Hematopoietic multipotent progenitor cell treated with erythropoietin and hydrocortisone succinate and interleukin-3 and kit ligand, for 4 days (in vitro differentiated cells): ENCODE data around the gene PAIP2.
"Not testable (repeated sequence)": the region's sequence is repeated elsewhere in the genome, so short reads cannot be mapped to it uniquely, and the experiment has no call there.

ENCODE experiments used
- DNase-seq: peaks from one replicate; pipeline ENCODE4 v3.0.0-alpha.2; 2015

Gene PAIP2

DNA sequence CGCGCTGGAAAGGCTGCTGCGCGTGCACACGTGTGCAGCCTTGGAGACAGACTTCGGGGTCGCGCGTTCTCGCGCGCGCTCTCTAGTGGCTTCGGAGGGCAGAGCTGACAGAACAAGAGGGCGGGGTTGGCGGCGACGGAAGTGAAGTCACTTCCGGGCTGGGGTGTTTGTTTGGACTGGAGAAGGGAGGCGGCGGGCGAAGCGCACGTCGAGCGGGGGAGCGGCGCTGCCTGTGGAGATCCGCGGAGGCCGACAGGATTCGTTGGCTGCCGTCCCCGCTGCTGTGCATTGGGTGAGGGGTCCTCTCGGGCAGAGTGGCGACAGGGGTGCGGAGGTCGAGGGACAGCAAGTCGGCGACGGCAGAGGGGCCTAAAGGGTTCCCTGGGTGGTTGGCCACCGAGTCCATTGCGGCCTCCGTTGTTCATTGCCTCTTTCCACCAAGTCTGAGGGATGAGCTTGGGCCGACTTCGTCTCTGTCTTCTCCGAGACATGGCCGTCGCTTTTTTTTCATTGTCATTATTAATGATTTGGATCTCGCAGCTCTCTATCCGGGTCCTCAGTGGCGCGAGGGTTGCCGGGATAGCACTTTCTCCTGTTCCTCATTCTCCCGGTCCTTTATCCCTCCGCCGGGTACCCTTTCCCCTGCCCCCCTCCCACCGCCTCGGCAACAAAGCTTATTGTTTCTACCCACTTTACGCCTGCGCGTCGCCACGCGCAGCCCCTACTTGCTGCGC is at the start of gene PAIP2:
TSS of gene PAIP2 (plus strand) at position 166 of the 734 bp plus-strand sequence. CDS start 21,931 bp downstream, outside the sequence.
- DNase-seq, result peak; percentile 99

- DNase-seq, result no peak
Observed at GRCh38 chr5:139293202-139293506, 48.5 kb upstream of the PAIP2 start.

- DNase-seq, result peak; percentile 98
Observed at GRCh38 chr5:139293507-139294373, 47.9 kb upstream of the PAIP2 start, which contains the start of gene MATR3. MATR3 (plus strand) TSS chr5:139293740; CDS start chr5:139307416, 13,676 bp downstream.

- peak; percentile 91 for DNase-seq
Observed at GRCh38 chr5:139294374-139295165, 47.1 kb upstream of the PAIP2 start.

GRCh38 chr5:139295346-139296057 is 46.2 kb upstream of the PAIP2 start:
- peak; percentile 38 for DNase-seq

GRCh38 chr5:139296198-139296597 is 45.5 kb upstream of the PAIP2 start:
- no peak for DNase-seq

- no peak for DNase-seq
Observed at GRCh38 chr5:139296862-139297326, 44.8 kb upstream of the PAIP2 start.

GRCh38 chr5:139297439-139298133 is 44.1 kb upstream of the PAIP2 start:
- no peak for DNase-seq

DNA sequence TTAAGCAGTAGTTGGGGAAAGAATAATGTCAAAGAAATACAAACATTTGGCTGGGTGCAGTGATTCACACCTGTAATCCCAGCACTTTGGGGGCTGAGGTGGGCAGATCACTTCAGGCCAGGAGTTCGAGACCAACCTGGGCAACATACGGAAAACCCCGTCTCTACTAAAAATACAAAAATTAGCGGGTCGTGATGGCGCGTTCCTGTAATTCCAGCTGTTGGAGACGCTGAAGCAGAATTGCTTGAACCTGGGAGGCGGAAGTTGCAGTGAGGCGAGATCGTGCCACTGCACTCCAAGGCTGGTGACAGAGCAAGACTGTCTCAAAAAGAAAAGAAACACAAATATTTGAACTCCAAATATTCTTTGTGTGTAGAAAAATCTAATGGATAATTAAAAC is 43.4 kb upstream of the PAIP2 start:
- no peak for DNase-seq

DNA sequence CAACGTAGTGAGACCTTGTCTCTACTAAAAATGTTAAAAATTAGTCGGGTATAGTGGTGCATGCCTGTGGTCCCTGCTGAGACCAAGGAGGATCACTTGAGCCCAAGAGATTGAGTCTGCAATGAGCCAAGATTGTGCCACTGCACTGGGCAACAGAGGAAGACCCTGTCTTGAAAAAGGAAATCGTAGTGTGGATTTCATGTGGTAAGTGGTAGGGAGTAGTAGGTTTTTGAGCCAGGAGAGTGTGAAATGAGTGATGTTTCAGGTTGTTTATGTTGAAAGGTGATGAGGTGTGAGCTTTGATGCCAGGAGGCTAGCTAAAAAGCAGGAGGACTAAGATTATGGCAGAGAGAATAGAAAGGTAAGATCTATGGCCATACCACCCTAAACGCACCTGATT is 42.2 kb upstream of the PAIP2 start:
- no peak for DNase-seq

DNA sequence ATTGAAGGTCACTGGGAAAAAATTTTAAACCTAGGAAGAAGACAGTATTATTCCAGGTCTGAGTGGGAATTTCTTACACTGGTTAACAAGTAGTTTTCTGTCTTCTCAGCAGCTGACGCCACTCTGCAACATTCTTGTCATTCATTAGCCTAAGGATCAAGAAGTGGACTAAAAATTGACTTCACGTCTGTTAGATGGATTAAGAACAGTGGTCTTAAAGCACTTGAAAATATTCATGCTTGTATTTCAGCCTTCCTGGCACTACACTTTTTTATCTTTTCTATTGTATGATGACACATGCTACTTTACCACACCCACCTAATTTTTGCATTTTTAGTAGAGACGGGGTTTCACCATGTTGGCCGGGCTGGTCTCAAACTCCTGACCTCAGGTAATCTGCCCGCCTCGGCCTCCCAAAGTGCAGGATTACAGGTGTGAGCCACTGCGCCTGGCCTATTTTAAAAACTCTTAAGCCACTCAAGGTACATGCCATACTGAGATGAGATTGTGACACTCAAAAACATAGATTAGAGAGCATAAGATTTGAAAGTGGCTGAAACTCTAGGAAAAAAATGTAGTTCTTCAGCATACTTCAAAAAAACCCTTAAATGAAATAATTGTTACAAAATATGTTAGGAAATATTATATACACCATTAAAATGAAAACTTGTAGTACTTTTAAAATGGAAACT is 39.7 kb upstream of the PAIP2 start:
- DNase-seq, result no peak

DNA sequence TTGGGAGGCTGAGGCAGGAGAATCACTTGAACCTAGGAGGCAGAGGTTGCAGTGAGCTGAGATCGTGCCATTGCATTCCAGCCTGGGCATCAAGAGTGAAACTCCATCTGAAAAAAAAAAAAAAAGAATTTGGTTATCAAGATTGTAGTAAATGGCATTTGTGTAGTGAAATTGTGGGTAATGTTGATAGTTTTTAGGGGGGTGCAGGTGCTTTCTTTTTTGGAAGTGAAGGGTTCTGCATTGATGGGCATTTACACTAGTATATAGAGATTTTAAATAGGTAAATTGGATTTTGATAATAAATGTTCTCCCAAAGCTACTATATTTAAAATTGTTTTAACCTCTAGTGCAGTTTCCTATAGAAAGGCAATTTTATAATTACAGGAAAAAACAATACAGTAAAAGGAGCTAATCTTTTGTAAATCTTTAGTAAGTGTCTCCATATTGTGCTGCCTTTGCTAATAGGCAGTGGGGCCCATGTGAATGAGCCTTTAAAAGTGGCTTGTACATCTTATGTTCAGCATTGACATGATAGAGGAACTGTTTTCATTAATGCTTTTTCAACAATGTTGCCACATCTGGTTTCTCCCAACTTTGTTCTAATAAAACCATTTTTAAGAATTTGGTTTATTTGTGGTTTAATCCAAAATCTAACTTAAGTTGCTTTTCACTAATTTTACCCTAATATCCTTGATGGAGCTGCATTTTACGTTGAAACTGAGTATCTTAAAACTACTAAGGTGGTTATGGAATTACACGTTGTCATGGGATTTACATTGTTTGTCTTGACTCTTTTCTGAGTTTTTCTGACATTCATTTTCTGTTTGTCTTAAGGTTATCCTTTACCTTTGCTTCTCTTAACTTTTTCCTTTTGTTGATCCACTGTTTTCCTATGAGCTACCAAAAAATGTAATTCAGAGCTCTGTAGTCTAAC is 37.0 kb upstream of the PAIP2 start:
- no peak for DNase-seq

- no peak for DNase-seq
Observed at GRCh38 chr5:139306197-139306596, 35.5 kb upstream of the PAIP2 start.

- no peak for DNase-seq
Observed at GRCh38 chr5:139306628-139307379, 34.9 kb upstream of the PAIP2 start.

DNA sequence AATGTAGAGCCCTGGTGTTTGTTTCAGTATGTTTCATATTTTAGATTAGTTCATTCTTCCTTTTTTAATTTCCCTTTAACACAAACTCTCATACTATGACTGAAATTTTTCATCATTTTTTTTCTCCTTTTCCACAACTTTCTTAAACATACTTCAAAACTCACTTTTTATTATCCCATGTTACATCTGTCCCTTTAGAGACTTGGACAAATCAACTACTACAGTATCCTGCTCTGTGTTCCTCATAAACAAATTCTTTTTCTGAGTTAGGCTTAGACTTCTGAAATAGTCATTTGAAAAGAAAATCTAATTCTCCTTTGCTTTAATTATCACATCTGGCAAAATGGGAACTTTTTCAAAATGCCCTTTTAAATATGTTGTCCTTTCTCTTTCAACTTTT is 32.9 kb upstream of the PAIP2 start:
- no peak for DNase-seq

DNA sequence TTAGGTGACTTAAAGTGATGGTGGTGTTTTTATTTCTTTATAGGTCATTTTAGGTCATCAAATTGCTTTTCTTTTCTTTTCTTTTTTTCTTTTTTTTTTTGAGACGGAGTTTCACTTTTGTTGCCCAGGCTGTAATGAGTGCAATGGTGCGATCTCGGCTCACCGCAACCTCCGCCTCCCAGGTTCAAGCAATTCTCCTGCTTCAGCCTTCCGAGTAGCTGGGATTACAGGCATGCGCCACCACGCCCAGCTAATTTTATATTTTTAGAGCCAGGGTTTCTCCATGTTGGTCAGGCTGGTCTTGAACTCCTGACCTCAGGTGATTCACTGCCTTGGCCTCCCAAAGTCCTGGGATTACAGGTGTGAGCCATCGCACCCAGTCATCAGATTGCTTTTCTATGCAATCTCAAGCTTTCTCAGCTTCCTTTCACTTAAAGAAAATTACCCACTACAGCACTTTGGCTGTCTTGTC is 30.9 kb upstream of the PAIP2 start:
- not testable (repeated sequence) for DNase-seq

DNA sequence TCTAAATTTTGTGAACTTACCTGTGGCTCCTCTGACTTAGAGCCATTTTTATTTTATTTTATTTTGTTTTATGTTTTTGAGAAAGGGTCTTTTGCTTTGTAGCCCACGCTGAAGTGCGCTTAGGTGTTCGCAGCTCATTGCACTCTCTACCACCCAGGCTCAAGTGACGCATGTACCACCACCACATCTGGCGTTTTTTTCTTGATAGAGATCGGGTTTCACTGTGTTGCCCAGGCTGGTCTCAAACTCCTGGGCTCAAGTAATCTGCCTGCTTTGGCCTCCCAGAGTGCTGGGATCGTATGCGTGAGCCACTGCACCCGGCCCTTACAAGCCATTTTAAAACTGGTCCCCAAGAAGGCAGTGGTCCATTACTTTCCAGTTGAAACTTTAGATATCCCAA is 29.6 kb upstream of the PAIP2 start:
- no peak for DNase-seq

GRCh38 chr5:139314276-139314675 is 27.4 kb upstream of the PAIP2 start:
- no peak for DNase-seq

DNA sequence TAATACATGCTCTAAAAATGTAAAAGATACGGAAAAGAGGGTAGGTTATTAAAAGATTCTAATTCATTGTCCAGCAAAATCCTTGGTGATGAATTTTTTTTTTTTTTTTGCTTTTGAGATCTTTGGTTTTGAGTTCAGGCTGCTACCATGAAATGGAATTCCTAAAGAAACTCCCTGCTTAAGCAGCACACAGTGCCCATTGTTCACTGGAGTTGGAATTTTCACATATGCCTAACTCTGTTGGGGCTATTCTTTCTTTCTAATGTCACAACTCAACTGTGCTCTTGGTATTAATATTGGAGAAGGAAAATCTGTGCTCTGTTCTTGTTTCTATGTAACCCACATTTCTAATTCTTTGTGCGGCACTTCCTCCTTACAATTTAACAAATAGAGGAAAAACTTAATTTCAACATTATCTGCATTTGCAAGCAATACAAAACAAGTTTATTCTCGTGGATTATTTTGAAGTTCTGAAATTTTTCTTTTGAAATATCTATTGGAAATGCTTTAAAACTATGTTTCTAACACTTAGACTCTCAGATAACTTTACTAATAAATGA is 26.5 kb upstream of the PAIP2 start:
- no peak for DNase-seq
